Choroid plexus epithelial cell (primary cell): ENCODE data around the gene UGT1A7.
"Not testable (repeated sequence)": the region's sequence is repeated elsewhere in the genome, so short reads cannot be mapped to it uniquely, and the experiment has no call there.

Source experiments
- DNase-seq: peaks from one replicate; pipeline ENCODE4 v3.0.0-alpha.2; 2010; ENCODE audit warnings: low read depth
- H3K4me3 ChIP-seq: 2 replicates; pipeline ENCODE4 v1.5.1; 2011; ENCODE audit warnings: low read depth, mild to moderate bottlenecking, control low read depth, low read length, moderate library complexity
- TF ChIP-seq, protein P1 (sequence below): conservative IDR thresholded peaks from 2 replicates; pipeline ENCODE4 v1.5.1; 2011; ENCODE audit warnings: low read depth, mild to moderate bottlenecking, control low read depth, inconsistent platforms, low read length, moderate library complexity

Gene UGT1A7

DNA sequence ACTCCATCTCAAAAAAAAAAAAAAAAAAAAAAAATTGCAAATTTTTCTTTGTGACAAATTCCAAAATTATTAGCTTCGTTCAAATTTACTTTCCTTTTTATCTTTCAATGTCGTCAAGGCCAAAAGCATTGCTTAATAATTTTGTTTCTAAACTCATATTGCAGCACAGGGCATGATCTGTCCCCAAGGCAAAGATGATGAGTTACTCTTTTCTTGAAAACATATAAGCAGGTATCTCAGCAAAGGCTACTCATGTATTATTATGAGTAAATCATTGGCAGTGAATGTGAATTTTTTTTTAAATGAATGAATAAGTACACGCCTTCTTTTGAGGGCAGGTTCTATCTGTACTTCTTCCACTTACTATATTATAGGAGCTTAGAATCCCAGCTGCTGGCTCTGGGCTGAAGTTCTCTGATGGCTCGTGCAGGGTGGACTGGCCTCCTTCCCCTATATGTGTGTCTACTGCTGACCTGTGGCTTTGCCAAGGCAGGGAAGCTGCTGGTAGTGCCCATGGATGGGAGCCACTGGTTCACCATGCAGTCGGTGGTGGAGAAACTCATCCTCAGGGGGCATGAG is at the start of gene UGT1A7:
Gene UGT1A7 (plus strand): TSS at position 381 of the 579 bp plus-strand sequence. CDS start 37 bp downstream, at position 418.
- H3K4me3 ChIP-seq, result no peak within 1 kb of the TSS
- TF ChIP-seq, protein P1, sequence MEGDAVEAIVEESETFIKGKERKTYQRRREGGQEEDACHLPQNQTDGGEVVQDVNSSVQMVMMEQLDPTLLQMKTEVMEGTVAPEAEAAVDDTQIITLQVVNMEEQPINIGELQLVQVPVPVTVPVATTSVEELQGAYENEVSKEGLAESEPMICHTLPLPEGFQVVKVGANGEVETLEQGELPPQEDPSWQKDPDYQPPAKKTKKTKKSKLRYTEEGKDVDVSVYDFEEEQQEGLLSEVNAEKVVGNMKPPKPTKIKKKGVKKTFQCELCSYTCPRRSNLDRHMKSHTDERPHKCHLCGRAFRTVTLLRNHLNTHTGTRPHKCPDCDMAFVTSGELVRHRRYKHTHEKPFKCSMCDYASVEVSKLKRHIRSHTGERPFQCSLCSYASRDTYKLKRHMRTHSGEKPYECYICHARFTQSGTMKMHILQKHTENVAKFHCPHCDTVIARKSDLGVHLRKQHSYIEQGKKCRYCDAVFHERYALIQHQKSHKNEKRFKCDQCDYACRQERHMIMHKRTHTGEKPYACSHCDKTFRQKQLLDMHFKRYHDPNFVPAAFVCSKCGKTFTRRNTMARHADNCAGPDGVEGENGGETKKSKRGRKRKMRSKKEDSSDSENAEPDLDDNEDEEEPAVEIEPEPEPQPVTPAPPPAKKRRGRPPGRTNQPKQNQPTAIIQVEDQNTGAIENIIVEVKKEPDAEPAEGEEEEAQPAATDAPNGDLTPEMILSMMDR, result no peak
- DNase-seq, result no peak

DNA sequence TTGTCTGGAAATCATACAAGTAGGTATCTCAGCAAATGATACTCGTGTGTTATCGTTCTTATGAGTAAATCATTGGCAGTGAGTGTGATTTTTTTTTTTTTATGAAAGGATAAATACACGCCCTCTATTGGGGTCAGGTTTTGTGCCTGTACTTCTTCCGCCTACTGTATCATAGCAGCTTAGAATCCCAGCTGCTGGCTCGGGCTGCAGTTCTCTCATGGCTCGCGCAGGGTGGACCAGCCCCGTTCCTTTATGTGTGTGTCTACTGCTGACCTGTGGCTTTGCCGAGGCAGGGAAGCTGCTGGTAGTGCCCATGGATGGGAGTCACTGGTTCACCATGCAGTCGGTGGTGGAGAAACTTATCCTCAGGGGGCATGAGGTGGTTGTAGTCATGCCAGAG is 45.4 kb upstream of the UGT1A7 start, which contains the start of gene UGT1A10:
Gene UGT1A10 (plus strand): TSS at position 143 of the 400 bp plus-strand sequence. CDS start 75 bp downstream, at position 218.
- not testable (repeated sequence) for DNase-seq

DNA sequence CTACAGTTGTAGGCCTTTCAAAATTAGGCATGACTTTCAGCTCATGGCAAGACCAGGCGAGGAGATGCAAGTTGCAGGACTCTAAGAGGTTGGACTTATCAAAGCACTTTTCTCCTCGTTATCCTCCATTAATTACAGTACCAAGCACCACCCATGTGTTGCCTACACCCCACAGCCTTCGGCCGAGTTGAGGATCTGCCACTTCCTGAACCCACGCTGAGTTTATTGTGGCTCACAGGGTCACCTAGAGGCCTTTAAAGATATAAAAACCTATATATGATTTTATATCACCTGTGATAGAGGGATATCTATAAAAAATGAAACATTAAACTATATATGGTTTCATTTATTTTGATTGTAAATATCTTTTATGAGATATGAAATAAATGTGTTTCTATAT is 42.9 kb upstream of the UGT1A7 start:
- TF ChIP-seq, protein P1, result no peak
- no peak overlapping the region for H3K4me3 ChIP-seq
- no peak for DNase-seq

More for the DNA sequence above, 45.4 kb upstream of the UGT1A7 start, which contains the start of gene UGT1A10:
- H3K4me3 ChIP-seq, result not testable (repeated sequence)

DNA sequence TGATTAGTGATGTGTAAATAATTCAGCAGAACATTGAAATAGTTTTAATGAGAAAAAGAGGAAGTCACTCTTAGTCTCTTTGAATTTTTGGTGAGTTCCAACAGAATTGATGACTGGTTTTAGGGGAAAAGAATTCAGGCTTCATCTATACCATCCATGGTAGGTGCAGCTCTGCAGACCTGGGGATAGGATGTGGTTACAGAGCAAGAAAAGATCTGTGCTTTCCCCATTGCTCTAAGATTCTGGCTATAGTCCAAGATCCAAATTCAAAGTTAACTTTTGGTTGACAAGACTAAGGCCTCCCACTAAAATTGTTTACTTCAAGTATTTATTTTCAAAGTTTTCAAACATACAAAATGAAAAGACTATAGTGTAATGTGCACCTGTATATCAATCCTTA is 41.8 kb upstream of the UGT1A7 start:
- DNase-seq, result no peak
- TF ChIP-seq, protein P1, result no peak

DNA sequence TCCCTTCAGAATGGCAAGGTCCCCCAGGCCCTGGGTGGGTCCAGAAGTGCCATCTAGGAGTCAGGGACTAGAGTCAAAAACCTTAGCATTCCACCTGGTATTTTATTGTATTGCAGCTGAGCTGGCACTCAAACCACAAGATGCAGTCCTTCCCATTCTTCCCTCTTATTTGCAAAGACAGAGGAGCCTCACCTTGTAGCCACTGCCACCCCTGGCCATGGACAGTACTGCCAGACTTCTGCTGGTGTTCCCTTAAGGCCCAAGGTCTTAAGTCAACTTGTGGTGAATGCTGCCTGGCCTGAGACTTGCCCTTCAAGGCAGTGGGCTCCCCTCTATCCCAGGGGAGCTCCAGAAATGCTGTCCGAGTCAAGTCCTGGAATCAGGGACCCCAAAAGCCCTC is 38.6 kb upstream of the UGT1A7 start:
- DNase-seq, result peak; percentile 45
- TF ChIP-seq, protein P1, result peak; percentile 56

More for the DNA sequence above, 41.8 kb upstream of the UGT1A7 start:
- H3K4me3 ChIP-seq, result no peak overlapping the region

DNA sequence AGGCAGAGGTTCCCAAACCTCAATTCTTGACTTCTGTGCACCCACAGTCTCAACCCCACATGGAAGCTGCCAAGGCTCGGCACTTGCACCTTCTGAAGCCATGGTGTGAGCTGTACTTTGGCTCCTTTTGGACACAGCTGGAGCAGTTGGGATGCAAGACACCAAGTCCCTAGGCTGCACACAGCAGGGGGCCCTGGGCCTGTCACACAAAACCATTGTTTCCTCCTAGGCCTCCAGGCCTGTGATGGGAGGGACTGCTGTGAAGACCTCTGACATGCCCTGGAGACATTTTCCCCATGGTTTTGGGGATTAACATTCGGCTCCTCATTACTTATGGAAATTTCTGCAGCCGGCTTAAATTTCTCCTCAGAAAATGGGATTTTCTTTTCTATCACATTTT is 35.7 kb upstream of the UGT1A7 start:
- not testable (repeated sequence) for DNase-seq, H3K4me3 ChIP-seq

More for the DNA sequence above, 38.6 kb upstream of the UGT1A7 start:
- H3K4me3 ChIP-seq, result no peak overlapping the region

DNA sequence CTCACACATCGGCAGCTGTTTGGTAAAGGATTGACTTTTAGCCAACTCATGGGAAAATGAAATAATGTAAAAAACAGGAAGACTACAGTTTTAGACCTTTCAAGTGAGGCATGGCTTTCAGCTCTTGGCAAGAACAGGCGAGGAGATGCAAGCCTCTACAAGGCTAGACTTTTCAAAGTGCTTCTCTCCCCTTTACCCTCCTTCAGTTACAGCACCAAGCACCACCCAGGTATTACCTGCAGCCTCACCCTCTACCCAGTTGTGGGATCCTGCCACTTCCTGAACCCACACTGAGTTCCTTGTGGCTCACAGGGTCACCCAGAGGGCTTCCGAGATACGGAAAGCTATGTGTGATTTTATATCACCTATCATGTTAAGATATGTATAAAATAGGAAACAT is 30.7 kb upstream of the UGT1A7 start:
- TF ChIP-seq, protein P1, result no peak
- no peak for DNase-seq
- no peak overlapping the region for H3K4me3 ChIP-seq

DNA sequence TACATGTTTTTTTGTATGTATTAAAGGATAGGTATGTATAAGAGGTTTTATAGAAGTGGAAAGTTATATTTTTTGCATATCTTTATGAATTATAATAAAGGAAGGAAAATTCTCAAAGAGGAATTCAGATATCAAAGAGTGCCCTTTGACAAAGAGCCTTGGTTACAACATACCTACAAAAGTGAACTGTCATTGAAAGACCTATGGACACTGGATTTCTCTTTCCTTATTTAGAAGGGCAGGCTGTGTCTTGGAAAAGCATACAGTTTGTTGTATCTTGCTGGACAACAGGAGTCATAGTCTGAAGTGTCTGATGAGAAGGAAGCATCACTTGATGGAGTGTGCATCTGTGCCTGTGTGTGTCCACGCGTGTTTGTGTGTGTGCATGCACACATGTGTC is 30.3 kb upstream of the UGT1A7 start:
- no peak for DNase-seq
- TF ChIP-seq, protein P1, result no peak
- H3K4me3 ChIP-seq, result no peak overlapping the region
